Measurements from ENCODE around the gene CCDC179.
A peak's percentile ranks its signal among the peaks of the same experiment; 100 is the strongest.

The CCDC179 gene

DNA sequence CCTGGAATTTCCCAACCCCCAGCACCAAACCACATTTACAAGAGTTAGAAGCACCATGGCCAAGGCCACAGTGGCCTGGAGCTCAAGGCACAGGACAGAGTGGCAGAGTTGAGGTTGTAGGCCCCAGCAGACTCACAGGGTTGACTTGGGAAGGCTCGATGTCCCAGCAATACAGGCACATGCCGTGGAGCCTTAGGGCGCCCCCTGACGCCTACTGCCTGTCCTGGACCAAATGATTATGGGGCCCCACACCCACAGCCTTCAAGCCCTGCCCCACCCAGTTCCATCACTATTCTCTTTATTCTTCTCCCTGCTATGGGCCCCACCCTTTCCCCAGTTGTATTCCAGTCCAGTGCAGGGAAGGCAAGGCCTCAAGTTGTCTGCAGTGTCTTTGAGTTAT is at the start of gene CCDC179:
CCDC179 (minus strand) TSS at position 234 of the 400 bp plus-strand sequence; CDS start at position 181, 53 bp downstream.
- no peak for DNase-seq

DNA sequence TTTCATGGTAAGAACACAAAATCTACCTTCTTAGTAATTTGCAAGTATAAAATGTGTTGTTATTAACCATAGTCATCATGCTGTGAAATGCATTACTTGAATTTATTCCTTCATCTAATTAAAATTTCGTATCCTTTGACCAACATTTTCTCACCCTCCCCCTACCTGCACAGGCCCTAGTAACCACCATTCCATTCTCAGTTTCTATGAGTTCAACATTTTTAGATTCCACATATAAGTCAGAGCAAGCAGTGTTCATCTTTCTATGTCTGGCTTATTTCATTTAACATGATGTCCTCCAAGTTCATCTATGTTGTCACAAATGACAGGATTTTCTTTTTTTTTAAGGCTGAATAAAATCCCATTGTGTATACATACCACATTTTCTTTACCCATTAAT is 43.5 kb upstream of the CCDC179 start:
- DNase-seq: no peak

GRCh38 chr11:22901603-22902002 is 41.3 kb upstream of the CCDC179 start:
- no peak for DNase-seq

GRCh38 chr11:22900764-22901486 is 40.7 kb upstream of the CCDC179 start:
- DNase-seq: no peak

DNA sequence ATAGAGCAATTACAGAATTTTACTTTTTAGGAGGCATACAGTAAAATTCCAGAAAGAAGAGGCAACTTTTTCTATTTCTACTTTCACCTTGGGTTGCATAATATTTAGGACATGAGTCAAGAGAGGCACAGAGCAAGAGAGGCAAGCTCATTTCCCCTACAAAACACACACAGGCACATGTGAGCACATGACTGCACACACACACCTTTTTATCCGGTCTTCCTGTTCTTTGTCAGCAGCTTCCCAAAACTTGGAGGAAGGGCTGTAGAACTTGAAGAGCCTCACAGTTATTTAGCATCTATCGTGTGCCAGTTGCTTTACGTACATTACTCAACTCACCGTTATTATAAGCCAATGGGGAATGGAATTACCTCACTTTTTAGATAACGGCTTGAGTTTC is 37.8 kb upstream of the CCDC179 start:
- no peak for DNase-seq

DNA sequence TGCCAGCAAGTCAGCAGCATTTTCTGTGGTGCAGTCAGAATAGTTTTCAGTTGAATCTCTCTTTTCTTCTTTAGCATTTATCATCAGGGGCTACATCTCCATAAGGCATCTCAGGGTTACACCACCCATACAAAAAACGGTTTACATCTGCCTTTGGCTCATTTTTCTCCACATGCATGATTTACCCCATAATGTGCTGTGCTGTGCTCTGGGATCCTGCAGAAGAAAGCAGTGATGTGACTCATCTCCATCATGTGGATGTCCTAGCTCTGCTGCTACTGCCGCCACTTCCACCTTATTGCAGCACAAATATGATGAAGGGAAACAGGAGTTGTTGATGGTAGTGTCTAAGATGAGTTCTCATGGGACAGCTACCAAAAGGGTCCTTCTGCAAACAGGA is 30.0 kb upstream of the CCDC179 start:
- no peak for DNase-seq

DNA sequence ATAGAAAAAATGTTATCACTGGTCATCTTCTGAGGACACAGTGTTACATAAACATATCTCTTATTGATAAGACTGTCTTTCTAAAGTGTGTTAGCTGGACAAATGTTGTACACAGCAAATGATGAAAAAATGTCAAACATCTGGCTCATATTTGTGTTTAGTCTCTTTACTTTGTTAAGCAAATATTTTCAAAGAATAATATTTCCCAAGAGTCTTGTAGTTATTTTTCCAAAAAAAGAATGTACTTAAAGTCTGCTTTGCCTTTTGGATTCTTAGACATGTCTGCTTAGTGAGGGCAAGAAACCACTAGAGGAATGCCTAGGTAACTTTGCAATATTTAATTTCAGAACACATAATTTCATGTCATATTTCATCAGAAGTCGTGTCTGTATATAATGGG is 23.9 kb upstream of the CCDC179 start:
- DNase-seq: no peak

DNA sequence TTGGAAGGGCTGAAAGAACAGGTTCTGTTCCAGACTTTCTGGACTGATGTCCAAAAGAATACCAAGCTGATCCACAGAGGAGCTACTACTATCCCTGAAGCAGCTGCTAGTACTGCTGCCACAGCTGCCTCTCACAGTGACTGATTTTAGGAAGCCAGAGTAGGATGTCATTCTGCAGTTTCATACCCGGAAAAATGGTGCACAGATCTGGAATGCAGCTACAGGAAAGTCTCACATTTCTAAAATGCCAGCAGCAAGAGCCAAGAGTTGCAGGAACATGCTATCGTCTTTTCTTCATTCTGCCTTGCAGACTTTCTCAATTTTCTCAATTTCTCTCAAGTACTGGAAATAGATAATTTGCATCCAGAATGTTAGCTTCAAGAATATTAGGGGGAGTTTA is 19.4 kb upstream of the CCDC179 start:
- no peak for DNase-seq

DNA sequence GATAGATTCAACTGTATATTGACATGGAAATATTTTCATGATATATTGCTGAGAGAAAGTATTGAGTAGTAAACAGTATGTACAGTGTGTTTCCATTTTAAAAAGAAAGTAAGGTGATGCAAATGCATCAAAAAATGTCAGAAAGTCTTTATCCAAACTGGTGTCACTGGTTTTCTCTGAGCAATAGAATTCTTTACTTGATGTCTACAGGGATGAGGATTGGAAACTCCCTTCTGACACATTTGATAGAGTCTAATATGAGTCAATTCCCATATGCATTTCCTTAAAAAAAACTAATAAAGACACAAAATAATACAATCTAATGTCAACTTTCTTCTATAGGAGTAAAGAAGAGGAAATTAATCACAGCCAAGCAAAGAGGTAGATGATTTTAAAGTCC is 18.3 kb upstream of the CCDC179 start:
- DNase-seq: no peak

DNA sequence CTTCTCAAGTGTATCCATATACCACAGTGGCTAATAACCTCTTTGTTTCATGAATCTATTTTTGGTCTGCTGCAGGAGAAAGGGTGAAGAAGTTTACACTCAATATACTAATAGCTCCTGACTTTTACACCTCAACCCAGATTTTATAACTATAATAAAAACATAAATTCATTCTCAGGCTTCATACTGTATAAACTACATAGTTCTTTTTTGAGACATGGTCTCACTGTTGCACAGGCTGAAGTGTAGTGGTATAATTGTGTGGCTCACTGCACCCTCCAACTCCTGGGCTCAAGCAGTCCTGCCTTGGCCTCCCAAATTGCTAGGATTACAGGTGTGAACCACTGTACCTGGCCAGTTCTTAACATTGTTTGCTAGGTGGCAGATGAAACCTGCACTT is 17.8 kb upstream of the CCDC179 start:
- DNase-seq: no peak

GRCh38 chr11:22875869-22876473 is 15.7 kb upstream of the CCDC179 start:
- DNase-seq: peak; percentile 83

- no peak for DNase-seq
Observed at GRCh38 chr11:22869325-22869724, 9.1 kb upstream of the CCDC179 start.

DNA sequence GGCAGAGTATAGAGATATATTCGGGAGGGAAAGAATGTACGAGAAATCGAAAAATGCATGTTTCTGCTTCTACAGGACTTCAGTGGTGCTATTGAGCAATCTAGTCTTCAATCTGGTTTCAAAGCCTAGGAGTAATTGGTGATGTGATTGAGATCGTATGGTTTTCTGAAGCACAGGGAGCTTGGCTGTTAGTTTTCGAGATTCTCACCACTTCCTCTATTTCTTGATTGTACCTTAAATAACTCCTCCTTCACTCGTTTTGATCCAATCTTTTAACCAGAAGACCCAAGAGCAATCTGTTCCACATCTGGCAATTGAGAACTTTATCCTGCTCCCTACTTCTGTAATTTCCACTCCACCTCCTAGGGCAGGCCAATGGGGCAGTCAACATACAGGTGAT is 518 bp downstream of the CCDC179 start:
- DNase-seq: no peak

GRCh38 chr11:22851477-22851876 is 8.8 kb downstream of the CCDC179 start:
- no peak for DNase-seq

DNA sequence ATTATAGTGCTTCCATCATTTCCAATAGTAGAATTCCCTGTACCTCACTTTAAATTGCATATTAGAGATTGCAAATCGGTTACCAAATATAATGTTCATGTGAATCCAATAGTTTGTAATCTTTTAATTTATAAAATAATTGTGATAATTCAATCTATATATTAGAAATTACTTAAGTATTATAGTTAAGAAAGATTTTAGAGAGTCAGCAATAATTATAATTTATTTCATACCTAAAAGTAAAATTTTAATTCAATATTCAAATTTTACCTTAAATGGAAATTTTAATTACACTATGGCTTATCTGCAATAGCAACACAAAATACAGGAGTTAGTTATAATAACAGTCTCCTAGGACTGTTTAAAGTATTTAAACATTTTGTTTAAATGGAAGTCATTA is 13.5 kb downstream of the CCDC179 start:
- no peak for DNase-seq

DNA sequence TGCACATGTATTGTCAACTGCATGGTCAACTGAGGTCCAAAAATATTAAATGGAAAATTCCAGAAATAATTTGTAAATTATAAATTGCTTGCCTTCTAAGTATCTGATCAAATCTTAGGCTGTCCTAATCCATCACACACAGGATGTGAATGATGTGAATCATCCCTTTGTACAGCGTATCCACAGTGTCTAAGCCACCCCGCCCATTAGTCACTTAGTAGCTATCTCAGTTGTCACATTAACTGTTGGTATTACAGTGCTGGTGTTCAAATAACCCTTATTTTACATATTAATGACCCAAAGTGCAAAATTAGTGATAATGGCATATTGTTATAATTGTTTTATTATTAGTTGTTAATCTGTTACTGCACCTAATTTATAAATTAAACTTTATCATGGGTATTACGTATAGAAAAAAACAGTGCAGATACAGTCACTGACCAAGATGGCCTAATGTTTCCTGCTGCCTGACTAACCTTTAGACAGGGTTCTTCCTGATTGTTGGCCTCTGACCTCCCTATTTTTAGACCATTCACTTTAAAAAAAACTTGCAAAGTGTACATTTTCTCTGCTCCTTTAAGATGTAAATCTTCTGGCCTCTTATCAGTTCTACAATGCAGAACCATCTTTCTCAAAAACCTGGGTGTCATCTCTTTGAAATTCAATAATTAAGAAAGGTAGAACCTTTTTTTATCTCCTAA is 27.8 kb downstream of the CCDC179 start:
- no peak for DNase-seq

GRCh38 chr11:22830082-22830414 is 30.2 kb downstream of the CCDC179 start:
- no peak for DNase-seq

GRCh38 chr11:22829231-22830081 is 30.8 kb downstream of the CCDC179 start, which contains the start of gene SVIP:
SVIP (minus strand) TSS chr11:22829801; CDS start chr11:22829748, 53 bp downstream.
- peak; percentile 81 for DNase-seq

DNA sequence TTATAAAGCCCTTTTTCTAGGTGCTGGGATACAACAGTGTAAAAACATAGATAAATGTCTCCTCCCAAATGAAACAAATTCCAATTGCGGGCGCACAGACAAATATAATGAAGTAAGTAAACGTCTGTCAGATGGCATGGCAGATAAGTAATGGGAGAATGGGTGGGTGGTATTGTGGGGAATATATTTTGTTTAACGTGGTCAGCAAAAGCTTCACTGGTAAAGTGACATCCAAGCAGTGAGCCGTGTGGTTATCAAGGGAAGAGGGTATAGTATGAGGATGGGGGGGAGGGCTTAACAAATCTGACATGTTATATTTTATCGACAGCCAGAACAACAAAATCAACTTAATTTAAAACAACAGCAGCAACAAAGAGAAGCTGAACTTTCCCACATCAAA is 31.9 kb downstream of the CCDC179 start:
- no peak for DNase-seq

GRCh38 chr11:22822203-22822602 is 38.1 kb downstream of the CCDC179 start:
- DNase-seq: no peak

DNA sequence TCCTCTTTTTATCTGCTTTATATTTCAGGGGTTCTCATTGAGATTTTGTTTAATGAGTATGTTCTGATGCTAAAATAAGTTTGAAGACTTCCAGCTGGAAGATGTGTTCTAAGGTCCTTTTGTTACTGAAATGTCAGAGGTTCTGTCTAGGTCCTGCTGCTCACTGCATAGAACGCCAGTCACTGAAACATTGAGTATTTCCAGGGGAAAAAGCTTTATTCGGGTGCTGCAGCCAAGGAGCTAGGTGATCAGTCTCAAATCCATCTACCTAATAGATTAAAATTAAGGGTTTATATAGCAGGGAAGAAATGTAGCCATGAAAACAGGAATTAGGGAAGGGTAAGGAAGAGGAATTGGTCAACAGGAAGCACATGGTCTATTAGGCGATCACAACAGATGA is 50.4 kb downstream of the CCDC179 start:
- no peak for DNase-seq

- no peak for DNase-seq
Observed at GRCh38 chr11:22808571-22809197, 51.6 kb downstream of the CCDC179 start.
